NCI-H1417 treated with DMSO at 0.1 percent for 48 hours (cell line): ENCODE measurements around the gene VPS37B.

Experiments
- DNase-seq: peaks from one replicate; lab custom pipeline; 2025; lab: John Stamatoyannopoulos, UW

The VPS37B gene

DNA sequence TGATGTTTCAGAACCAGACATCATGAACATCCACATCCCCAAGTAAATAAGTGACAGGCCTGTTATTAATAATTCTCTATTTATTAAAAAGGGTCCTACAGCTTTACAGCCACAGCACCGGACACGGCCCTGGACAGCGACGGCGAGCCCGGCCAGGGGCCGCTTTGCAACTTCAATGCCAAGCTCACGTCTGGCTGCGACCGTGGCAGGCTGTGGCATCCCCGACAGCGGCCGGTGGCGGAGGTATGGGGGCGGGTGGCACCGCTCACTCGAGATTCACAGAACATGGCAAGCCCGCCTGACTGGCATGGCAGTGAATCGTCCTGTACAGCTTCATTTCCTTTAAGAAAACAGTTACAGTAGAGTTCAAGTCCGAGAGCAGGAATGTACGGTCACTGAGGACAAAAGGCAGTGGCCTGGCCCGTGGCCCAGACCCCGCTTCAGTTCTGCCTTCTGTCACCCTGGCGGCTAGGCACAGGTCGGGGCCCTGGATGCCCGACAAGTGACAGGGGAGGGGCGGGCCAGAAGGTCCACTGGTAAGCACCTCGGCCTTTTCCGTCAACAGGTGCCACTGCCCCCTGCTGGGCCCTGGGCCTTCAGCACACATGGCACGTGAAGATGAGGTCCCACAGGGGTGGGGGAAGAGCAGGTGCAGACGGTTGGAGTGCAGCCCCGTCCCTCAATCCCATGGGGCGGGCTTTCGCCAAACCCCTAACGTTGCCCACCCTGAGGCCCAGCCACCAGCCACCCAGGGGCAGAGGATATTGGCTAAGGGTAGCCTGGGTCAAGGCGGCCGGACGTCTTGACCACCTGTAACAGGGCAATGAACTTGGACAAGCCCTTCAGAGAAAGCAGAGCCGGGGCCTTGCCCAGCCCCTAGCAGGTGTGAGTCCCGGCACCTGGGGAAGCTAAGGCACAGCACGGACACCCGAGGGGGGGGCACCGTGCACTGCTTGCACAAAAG is 30.4 kb downstream of the VPS37B start:
- no peak for DNase-seq

DNA sequence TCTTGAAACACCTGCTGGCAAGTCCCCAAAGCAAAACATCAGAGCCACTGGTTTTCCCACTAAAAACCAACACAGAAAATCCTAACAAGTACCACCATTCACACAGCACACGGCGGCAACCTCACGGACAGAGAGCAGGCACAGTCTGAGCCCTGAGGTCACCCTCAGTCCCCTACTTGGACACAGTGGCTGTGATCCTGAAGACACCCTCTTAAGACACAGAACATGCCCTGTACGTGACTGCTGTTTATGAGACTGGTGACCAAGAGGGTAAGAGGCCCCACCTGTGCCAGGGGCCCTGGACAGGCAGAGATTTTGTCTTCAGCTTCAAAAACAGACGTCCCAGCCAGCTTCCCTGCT is 31.1 kb downstream of the VPS37B start:
- no peak for DNase-seq

DNA sequence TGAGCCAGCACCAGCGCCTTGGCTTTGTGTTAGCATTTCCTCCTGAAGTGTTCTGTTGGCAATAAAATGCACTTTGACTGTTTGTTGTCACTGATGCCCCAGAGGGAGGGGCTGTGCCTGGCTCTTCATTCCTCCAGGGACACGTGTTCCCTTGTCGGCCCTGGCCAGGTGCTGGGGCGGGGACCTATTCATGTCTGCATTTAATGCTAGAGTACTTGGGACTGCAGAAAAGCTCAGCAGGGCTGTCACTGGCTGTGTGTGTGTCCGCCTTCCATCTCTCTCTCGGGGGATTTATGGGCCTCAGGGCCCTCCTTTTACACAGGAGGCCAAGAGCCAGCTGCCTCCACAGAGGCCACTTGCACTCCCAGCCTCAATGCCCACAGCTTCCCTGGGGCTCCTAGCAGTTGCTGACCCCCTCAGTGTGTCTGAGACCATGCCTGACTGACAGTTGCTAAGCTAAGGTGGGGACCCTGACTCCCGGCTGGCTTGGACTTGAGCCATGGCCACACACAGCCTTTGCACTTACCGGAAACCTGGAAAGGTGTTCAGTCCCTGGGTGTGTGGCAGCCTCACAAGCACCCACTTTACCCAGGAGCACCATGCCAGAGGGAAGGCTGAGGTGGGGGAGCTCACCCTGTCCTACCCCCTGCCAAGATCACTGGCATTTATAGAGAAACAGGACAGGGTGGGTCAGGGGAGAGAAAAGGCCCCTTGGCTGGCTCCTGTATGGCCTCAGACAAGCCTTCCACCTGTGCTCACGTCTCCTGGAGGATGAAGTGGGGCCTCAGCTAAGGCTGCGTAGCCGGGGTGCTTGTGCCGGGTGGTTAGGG is 32.8 kb downstream of the VPS37B start:
- DNase-seq, result no peak

DNA sequence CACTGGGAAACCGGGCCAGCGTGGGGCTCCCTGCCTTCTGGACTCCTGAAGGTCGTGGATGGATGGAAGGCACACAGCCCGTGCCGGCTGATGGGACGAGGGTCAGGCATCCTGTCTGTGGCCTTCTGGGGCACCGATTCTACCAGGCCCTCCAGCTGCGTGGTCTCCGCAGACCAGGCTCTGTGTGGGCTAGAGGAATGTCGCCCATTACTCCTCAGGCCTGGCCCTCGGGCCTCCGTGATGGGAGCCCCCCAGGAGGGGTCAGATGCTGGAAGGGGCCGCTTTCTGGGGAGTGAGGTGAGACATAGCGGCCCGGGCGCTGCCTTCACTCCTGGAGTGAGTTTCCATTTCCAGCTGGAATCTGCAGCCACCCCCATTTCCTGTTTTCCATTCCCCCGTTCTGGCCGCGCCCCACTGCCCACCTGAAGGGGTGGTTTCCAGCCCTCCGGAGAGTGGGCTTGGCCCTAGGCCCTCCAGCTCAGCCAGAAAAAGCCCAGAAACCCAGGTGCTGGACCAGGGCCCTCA is 33.8 kb downstream of the VPS37B start:
- no peak for DNase-seq

DNA sequence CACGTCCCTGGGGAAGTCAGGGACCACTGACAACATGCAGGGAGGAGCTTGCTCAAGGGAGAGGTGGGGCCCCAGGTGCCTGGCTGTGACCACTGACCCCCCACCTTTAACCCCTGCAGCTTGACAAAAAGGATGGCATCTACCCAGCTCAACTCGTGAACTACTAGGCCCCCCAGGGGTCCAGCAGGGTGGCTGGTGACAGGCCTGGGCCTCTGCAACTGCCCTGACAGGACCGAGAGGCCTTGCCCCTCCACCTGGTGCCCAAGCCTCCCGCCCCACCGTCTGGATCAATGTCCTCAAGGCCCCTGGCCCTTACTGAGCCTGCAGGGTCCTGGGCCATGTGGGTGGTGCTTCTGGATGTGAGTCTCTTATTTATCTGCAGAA is 34.3 kb downstream of the VPS37B start:
- DNase-seq, result no peak

DNA sequence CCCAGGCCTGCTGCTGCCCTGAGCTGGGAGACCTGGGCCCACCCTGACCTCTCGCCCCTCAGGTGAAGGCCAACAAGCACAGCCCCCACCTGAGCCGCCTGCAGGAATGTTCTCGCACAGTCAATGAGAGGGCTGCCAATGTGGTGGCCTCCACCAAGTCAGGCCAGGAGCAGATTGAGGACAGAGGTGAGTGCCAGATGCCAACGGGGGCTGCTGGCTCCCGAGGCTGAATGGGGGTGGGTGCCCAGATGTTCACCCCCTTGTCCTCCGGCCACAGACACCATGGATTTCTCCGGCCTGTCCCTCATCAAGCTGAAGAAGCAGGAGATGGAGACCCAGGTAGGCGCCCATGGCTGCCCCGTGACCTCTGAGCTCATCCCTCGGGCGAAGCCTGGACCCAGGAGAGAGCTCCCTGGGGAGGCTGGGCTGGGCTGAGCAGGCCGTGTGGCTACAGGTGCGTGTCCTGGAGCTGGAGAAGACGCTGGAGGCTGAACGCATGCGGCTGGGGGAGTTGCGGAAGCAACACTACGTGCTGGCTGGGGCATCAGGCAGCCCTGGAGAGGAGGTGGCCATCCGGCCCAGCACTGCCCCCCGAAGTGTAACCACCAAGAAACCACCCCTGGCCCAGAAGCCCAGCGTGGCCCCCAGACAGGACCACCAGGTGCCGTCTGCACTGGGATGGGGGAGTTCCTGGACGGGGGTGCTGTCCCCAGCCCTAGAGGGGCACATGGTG is 34.9 kb downstream of the VPS37B start:
- DNase-seq, result no peak

DNA sequence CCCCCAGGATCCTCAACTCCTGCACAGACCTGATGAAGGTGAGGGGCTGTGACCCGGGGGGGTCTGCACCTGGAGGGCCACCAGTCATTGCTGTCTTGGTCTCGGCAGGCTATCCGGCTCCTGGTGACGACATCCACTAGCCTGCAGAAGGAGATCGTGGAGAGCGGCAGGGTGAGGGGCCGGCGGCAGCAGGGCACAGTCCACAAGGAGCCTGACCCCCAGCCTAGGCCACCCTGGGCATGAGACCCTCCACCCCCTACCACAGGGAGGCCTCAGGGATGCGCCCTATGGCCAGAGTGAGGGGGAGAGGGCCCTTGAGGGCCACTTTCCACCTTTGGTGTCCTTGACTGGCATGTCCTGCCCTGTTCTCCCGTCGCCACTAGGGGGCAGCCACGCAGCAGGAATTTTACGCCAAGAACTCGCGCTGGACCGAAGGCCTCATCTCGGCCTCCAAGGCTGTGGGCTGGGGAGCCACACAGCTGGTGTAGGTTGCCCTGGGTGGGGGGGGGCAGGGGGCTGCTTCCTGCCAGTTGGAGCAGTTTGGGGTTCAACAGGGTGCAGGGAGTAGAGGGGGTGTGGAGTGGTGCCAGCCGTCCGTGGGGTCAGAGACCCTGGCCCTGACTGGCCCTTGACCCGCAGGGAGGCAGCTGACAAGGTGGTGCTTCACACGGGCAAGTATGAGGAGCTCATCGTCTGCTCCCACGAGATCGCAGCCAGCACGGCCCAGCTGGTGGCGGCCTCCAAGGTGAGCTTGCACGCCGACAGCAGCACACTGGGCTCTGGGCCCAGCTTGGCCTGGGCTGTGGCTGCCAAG is 35.7 kb downstream of the VPS37B start:
- no peak for DNase-seq

DNA sequence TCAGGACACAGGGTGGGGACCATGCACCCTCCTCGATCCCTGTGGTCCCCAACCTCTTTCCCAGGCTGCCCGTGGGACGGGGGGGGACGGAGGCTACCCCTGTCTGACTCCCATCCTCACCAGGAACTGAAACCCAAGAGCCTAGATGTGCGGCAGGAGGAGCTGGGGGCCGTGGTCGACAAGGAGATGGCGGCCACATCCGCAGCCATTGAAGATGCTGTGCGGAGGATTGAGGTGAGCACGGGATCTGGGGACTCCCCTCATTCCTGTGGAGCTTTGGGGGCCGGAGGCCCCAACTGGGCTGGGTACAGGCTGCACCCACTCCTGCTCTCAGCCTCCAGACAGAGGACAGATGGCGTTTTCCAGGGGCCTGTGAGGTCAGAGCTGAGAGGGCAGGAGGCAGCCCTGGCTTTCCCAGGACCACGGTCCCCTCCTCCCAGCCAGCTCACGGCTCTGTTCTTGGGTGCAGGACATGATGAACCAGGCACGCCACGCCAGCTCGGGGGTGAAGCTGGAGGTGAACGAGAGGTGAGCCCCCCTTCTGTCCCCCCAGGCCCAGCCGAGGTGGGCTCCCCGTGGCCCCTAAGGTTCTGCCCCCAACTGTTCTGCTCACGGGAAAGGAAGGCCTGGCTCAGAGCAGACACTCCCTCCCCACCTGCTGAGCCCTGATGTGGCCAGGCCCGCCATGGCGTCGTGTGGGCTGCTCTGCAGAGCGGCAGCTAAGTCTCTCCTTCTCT is 36.5 kb downstream of the VPS37B start:
- no peak for DNase-seq

DNA sequence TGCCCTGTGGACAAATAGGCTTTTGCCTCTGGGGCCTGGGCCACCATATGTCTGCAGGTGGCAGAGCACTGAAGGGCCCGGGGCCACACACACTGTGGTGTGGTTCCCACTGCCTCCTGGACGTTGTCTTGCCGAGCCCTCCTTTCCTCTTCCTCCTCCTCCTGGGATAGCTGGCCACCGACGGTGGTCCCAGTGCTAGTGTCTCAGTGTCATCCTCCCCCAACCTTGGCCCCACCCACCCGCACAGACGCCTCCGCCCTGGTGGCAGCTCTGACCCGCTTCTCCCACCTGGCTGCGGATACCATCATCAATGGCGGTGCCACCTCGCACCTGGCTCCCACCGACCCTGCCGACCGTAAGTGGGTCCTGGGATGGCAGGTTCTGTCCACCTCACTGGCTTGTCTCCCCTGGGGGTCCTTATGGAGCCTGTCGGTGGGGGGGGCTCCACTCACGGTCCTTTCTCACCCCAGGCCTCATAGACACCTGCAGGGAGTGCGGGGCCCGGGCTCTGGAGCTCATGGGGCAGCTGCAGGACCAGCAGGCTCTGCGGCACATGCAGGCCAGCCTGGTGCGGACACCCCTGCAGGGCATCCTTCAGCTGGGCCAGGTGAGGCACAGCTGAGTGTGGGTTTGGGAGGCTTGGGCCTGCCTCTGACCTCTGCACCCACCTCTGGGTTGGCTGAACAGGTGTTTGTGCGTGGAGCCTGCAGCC is 37.2 kb downstream of the VPS37B start:
- no peak for DNase-seq

DNA sequence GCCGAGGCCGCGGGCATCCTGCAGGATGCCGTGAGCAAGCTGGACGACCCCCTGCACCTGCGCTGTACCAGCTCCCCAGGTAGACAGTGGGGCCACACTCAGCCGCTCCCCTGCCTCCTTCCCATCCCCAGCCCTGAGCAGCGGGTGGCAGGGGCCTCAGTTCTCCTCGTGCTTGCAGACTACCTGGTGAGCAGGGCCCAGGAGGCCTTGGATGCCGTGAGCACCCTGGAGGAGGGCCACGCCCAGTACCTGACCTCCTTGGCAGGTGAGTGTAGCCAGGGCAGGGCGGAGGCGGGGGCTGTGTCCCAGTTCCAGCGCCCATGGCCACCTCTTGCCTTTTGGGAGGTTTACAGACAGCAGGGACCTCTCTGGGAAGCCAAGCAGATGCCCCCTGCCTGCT is 37.8 kb downstream of the VPS37B start:
- no peak for DNase-seq

DNA sequence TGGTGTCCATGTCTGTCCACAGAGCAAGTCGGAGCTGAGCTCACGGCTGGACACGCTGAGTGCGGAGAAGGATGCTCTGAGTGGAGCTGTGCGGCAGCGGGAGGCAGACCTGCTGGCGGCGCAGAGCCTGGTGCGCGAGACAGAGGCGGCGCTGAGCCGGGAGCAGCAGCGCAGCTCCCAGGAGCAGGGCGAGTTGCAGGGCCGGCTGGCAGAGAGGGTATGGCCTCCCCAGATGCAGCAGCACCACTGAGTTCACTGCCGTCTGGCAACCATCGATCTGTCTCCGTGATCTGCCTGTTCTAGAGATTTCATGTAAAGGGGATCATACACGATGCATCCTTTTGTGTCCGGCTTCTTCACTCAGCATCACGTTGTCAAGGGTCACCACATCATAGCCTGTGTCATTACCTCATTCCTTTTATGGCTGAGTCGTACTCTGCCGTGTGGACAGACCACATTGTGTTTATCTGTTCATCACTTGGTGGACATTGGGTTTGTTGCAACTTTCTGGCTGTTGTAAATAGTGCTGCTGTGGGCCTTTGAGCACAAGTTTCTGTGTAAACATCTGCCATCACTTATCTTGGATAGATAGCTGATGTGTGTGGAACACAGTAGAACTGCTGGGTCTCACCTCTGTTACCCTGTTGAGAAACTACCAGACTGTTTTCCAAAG is 38.8 kb downstream of the VPS37B start:
- no peak for DNase-seq

DNA sequence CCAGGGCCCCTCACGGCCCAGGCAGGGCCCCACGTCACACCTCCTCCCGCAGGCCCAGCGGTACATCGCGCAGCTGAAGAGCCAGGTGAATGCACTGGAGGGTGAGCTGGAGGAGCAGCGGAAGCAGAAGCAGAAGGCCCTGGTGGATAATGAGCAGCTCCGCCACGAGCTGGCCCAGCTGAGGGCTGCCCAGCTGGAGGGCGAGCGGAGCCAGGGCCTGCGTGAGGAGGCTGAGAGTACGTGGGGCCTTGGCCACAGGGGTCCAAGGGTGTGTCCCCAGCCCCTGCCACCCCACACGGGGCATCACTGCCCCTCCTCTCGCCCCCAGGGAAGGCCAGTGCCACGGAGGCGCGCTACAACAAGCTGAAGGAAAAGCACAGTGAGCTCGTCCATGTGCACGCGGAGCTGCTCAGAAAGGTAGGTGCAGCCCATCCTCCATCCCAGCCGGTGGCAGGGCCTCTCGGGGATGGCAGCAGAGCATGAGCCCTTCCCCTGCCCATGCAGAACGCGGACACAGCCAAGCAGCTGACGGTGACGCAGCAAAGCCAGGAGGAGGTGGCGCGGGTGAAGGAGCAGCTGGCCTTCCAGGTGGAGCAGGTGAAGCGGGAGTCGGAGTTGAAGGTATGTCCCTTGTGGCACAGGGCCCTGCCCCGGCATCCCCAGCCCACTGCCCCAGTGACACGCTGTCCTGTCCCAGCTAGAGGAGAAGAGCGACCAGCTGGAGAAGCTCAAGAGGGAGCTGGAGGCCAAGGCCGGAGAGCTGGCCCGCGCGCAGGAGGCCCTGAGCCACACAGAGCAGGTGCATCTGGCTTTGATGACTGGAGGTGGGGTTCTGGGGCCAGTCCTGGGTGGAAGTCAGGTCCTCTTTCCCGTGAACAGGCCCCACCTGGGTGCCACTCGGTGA is 39.7 kb downstream of the VPS37B start:
- DNase-seq, result peak; percentile 28

DNA sequence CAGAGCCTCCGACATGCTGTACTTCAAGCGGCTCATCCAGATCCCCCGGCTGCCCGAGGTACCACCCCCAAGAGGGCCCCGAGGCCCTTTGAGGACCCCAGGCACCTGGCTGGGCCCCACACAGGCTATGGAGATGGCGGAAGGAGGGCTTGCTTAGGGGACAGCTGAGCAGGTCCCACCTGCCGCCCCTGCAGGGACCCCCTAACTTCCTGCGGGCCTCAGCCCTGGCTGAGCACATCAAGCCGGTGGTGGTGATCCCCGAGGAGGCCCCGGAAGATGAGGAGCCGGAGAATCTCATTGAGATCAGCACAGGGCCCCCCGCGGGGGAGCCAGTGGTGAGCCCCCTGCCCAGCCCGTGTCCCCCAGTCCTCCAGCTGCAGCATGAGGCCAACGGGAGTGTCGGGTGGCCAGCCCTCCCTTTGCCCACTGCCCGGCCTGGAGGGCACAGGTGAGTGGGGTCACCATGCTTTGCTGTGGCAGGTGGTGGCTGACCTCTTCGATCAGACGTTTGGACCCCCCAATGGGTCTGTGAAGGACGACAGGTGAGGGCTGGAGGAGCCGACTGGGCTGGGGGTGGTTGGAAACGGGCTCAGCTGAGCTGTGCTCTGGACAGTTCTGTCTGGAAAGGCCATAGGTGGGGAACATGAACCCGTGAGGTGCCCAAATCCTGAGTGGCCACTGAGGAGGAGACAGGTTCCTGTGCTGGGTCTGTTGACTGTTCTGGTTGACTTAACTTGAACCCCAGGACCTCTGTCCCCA is 40.7 kb downstream of the VPS37B start:
- DNase-seq, result no peak

DNA sequence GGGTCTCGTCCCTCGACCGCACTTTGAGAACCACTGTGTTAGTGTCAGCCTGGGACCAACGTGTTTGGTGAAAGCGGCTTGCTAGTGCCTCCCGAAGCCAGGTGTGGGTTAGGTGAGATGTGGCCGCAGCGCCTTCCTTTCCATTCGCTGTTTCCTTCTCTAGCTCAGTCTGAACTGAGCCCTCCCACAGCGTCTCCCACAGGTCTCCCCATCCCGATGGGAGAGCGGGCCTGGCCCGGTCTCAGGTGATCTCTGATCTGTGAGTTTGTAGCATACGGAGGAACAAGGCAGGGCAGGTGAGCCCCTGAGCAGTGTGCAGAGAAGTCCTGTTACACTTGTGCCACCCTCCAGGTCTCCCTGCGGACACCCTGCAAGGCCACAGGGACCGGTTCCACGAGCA is 41.4 kb downstream of the VPS37B start:
- no peak for DNase-seq

DNA sequence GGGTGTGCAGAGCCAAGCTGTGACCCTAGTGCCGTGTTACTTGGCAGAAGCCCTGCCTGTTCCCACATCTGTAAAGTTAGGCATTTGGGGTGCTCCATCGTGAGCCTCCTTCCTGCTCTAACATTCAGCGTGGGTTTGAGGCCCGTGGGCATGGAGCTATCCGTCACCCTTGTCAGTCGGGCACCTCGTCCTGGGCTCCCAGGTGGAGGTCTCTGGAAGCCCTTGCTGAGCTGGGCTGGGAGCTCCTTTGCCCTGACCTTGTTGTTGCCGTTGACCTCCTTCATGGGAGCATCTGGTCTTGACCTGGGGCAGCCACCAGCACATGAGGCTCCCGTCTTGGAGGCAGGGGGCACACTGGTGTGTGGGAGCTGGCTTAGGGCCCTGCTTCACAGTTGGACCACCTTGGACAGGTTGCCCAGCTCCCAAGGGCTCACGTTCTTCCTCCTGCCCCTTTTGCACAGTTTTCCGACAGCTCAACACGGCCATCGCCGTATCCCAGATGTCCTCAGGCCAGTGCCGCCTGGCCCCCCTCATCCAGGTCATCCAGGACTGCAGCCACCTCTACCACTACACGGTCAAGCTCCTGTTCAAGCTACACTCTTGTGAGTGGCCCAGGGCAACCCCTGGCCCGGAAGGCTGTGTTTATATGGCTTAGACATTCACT is 42.2 kb downstream of the VPS37B start:
- DNase-seq, result no peak

DNA sequence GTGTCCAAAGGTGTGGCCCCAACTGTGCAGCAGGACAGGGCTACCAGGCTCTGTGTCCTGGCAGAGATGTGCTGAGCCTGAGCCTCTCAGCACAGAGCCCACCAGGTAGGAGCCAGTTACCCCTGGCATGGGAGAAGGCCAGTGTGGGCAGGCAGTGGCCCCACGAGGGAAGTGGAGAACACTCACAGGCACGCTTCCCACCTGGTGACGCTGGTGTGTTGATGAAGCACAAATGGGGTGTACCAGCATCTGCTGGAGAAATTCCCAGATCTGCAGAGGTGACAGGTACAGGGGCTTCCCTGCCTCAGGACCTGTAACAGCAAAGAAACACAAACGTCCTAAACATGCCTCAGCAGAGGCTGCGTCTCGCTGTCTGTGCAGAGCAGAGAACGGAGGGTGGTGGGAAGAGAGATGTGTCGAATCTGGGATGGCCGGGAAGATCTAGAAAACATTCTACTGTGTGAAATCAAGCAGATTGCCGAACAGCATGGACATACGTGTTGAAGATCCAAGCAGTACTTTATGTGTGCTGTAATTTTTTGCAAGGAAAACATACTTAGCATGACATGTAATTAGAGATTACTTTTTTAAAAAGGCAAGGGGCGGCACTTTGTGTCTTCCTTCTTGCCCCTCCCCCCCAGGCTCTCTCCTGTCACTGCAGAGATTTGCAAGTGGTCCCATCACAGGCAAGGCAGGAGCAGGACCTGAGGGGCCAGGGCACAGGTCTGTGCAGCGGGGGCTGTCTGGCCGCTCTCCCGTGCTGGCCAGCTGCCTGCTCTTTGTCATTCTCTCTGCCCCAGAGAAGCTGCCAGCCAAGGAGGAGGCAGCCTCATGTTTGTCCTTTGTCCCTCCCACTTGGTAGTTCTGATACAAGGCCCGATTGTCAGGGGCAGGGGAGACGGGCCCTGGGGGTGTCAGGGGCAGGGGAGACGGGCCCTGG is 43.3 kb downstream of the VPS37B start:
- no peak for DNase-seq
